Keratinocyte (primary cell): ENCODE data around the gene PLTP. TPM values are rescaled to one million over a fixed set of nuclear protein-coding genes. Genes with fewer than 3 reads are reported as not detected.
"Not testable (repeated sequence)": the region's sequence is repeated elsewhere in the genome, so short reads cannot be mapped to it uniquely, and the experiment has no call there.

Source experiments
- DNase-seq: peaks from one replicate; pipeline ENCODE4 v3.0.0-alpha.2; 2011; ENCODE audit warnings: low read depth, missing footprints, low spot score
- FAIRE-seq: peaks from 2 replicates; lab custom pipeline; 2011; peaks lifted over from hg19 to GRCh38; lab: Jason Lieb, UNC
- H2AFZ ChIP-seq: 2 replicates; pipeline ENCODE4 v1.6.0; 2012; ENCODE audit warnings: low read length, control low read depth, inconsistent platforms; ENCODE audit not compliant: control insufficient read depth
- H3K27ac ChIP-seq: 2 replicates; pipeline ENCODE4 v1.5.1; 2011; ENCODE audit warnings: low read length; ENCODE audit not compliant: control insufficient read depth, insufficient read depth
- H3K27me3 ChIP-seq: 3 replicates; pipeline ENCODE4 v1.6.0; 2011; ENCODE audit warnings: low read length; ENCODE audit not compliant: control insufficient read depth, insufficient read depth; ENCODE audit errors: extremely low read depth
- H3K36me3 ChIP-seq, 2 experiments: 2 replicates in 1 of 2; 3 replicates in 1 of 2; pipeline ENCODE4 v1.5.1; 2011; ENCODE audit warnings: low read length in 2 of 2, mild to moderate bottlenecking in 1 of 2; ENCODE audit not compliant: control insufficient read depth in 2 of 2, insufficient read depth in 2 of 2; ENCODE audit errors: extremely low read depth in 1 of 2
- H3K4me1 ChIP-seq: 3 replicates; pipeline ENCODE4 v1.5.1; 2011; ENCODE audit warnings: low read length; ENCODE audit not compliant: control insufficient read depth, insufficient read depth; ENCODE audit errors: extremely low read depth
- H3K4me2 ChIP-seq: 3 replicates; pipeline ENCODE4 v1.6.0; 2011; ENCODE audit warnings: low read depth, low read length; ENCODE audit not compliant: control insufficient read depth, insufficient read depth; ENCODE audit errors: extremely low read depth
- H3K4me3 ChIP-seq, 3 experiments: fragments of 200-600 bp in 1 of 3; sonication (generic) in 1 of 3; 2 replicates in 2 of 3; 3 replicates in 1 of 3; pipeline ENCODE4 v1.5.1; 2011 to 2016; ENCODE audit warnings: low read length in 3 of 3, mild to moderate bottlenecking in 3 of 3, control low read depth in 2 of 3, inconsistent platforms in 1 of 3, low read depth in 1 of 3, mixed read lengths in 1 of 3, mixed run types in 1 of 3, moderate library complexity in 1 of 3; ENCODE audit not compliant: control insufficient read depth in 2 of 3, insufficient read depth in 2 of 3; ENCODE audit errors: extremely low read depth in 1 of 3
- H3K79me2 ChIP-seq: 2 replicates; pipeline ENCODE4 v1.6.0; 2012; ENCODE audit warnings: low read length; ENCODE audit not compliant: control insufficient read depth, insufficient read depth
- H3K9ac ChIP-seq: 3 replicates; pipeline ENCODE4 v1.6.0; 2011; ENCODE audit warnings: low read length; ENCODE audit not compliant: control insufficient read depth, insufficient read depth; ENCODE audit errors: extremely low read depth
- H3K9me1 ChIP-seq: 3 replicates; pipeline ENCODE4 v1.6.0; 2011; ENCODE audit warnings: low read length; ENCODE audit not compliant: control insufficient read depth, insufficient read depth; ENCODE audit errors: extremely low read depth
- H3K9me3 ChIP-seq: 2 replicates; pipeline ENCODE4 v1.5.1; 2012; ENCODE audit warnings: low read depth, low read length; ENCODE audit not compliant: control insufficient read depth
- H4K20me1 ChIP-seq: 3 replicates; pipeline ENCODE4 v1.6.0; 2011; ENCODE audit warnings: low read length; ENCODE audit not compliant: control insufficient read depth, insufficient read depth; ENCODE audit errors: extremely low read depth
- EZH2 ChIP-seq: IDR thresholded peaks from one replicate; pipeline ENCODE4 v1.6.1; 2012; ENCODE audit warnings: inconsistent platforms, mild to moderate bottlenecking, low read length, moderate library complexity
- dilution Hi-C: fragments of 300-500 bp; cut with MboI; formaldehyde crosslinking; loops from one replicate; pipeline ENCODE4 v1.7.0; 2020; ENCODE audit warnings: low sequenced_read_pairs; ENCODE audit not compliant: extremely low pct_ligation_motif_present
- polyA plus RNA-seq, 5 experiments: library from polyadenylated mRNA; depleted of rRNA in 3 of 5; stranded (reverse) in 3 of 5; stranded (forward) in 1 of 5; unstranded in 1 of 5; fragments of >200 nt; gene quantifications; 1 replicate in 1 of 5; 2 replicates in 3 of 5; 3 replicates in 1 of 5; pipeline versions ENCODE4 v1.2.1 to v1.2.3, GENCODE V29; 2011 to 2012; ENCODE audit warnings: missing spikeins in 2 of 5, low read depth in 1 of 5, low replicate concordance in 1 of 5
- TF ChIP-seq, protein P1 (sequence below), 3 experiments: IDR thresholded peaks in 1 of 3; conservative IDR thresholded peaks in 1 of 3; optimal IDR thresholded peaks in 1 of 3; 2 replicates in 2 of 3; 3 replicates in 1 of 3; pipeline versions ENCODE3 to v1.5.1; 2011; ENCODE audit warnings: low read length in 3 of 3, mild to moderate bottlenecking in 3 of 3, moderate library complexity in 2 of 3, control low read depth in 1 of 3, inconsistent platforms in 1 of 3; ENCODE audit not compliant: insufficient read depth in 2 of 3; ENCODE audit errors: extremely low read depth in 1 of 3

The PLTP gene
- polyA plus RNA-seq, 1 donor (not counting 4 experiments of a cell fraction or from before 2014, with no cell fraction given): 26.3 TPM

- peaks cover 7% of the 10 kb centered on the region for H3K9me1 ChIP-seq
- H3K4me1 ChIP-seq: peaks cover 13% of the 10 kb centered on the region
- dilution Hi-C loops: no loop called here
- H3K27me3 ChIP-seq: no peaks in the 10 kb centered on the region
- peaks cover 7 to 23% of the 10 kb centered on the region in 2 experiments for H3K36me3 ChIP-seq
- no peak overlapping the region for H2AFZ ChIP-seq
- no peak overlapping the region for H3K9ac ChIP-seq
- no peaks in the 10 kb centered on the region for H3K79me2 ChIP-seq
- no peaks in the 10 kb centered on the region for H3K9me3 ChIP-seq
- DNase-seq (no peak), FAIRE-seq (no peak)
- no peak overlapping the region for H3K4me2 ChIP-seq
- H3K27ac ChIP-seq: no peak overlapping the region
- no peak for TF ChIP-seq EZH2
- TF ChIP-seq, protein P1, sequence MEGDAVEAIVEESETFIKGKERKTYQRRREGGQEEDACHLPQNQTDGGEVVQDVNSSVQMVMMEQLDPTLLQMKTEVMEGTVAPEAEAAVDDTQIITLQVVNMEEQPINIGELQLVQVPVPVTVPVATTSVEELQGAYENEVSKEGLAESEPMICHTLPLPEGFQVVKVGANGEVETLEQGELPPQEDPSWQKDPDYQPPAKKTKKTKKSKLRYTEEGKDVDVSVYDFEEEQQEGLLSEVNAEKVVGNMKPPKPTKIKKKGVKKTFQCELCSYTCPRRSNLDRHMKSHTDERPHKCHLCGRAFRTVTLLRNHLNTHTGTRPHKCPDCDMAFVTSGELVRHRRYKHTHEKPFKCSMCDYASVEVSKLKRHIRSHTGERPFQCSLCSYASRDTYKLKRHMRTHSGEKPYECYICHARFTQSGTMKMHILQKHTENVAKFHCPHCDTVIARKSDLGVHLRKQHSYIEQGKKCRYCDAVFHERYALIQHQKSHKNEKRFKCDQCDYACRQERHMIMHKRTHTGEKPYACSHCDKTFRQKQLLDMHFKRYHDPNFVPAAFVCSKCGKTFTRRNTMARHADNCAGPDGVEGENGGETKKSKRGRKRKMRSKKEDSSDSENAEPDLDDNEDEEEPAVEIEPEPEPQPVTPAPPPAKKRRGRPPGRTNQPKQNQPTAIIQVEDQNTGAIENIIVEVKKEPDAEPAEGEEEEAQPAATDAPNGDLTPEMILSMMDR (optimal IDR thresholded peaks at IDR 0.05 in 1 of 3, IDR thresholded peaks at IDR 0.05 in 1 of 3, conservative IDR thresholded peaks at IDR 0.05 in 1 of 3; ENCODE audit: extremely low read depth in 1 of 3, insufficient read depth in 2 of 3, low read length in 3 of 3): no peak
- H4K20me1 ChIP-seq: no peaks in the 10 kb centered on the region
- H3K4me3 ChIP-seq: no peak overlapping the region
Observed at GRCh38 chr20:45904583-45905504, 7.1 kb downstream of the PLTP start.

DNA sequence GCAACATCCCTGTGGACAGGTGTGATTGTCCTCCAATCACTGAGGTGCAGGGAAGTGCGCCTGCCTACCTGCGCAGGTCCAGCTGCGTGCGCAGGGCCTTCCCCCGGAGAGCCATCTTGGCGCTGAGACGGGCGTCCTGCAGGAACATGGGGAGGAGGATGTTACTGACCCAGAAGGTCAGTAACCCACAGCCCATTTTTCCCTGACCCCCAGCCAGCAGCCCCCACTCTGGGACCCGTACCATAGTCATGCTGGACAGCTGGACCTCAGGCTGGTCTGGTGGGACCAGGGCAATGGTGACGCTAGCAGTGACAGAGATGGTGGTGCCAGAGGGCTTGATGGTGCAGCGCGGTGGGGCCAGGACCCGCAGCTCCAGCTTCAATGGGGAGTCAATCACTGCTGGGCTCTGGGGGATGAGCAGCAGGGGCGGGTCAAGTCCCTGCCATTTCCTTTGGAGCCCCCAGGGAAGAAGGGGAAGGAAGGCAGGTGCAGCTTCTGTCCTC is 9.7 kb downstream of the PLTP start:
- H2AFZ ChIP-seq: no peak overlapping the region
- DNase-seq (no peak), FAIRE-seq (no peak)
- H3K4me2 ChIP-seq: no peak overlapping the region
- H3K9me1 ChIP-seq: peaks cover 7% of the 10 kb centered on the region
- dilution Hi-C loops: no loop called here
- H3K36me3 ChIP-seq: peaks cover 9 to 27% of the 10 kb centered on the region in 2 experiments
- H3K79me2 ChIP-seq: no peaks in the 10 kb centered on the region
- H3K27me3 ChIP-seq: no peaks in the 10 kb centered on the region
- H3K9ac ChIP-seq: no peak overlapping the region
- TF ChIP-seq EZH2: no peak
- TF ChIP-seq, protein P1 (optimal IDR thresholded peaks at IDR 0.05 in 1 of 3, IDR thresholded peaks at IDR 0.05 in 1 of 3, conservative IDR thresholded peaks at IDR 0.05 in 1 of 3; ENCODE audit: extremely low read depth in 1 of 3, insufficient read depth in 2 of 3, low read length in 3 of 3): no peak
- no peaks in the 10 kb centered on the region for H3K9me3 ChIP-seq
- H3K4me3 ChIP-seq: no peak overlapping the region
- H4K20me1 ChIP-seq: no peaks in the 10 kb centered on the region
- no peak overlapping the region for H3K27ac ChIP-seq
- H3K4me1 ChIP-seq: peaks cover 13% of the 10 kb centered on the region

- peaks cover 17 to 31% of the 10 kb centered on the region in 2 experiments for H3K36me3 ChIP-seq
- dilution Hi-C loops: not testable (repeated sequence)
Observed at GRCh38 chr20:45901332-45901731, 10.6 kb downstream of the PLTP start.

More at GRCh38 chr20:45901332-45901731, 10.6 kb downstream of the PLTP start:
- not testable (repeated sequence) for FAIRE-seq, H3K9ac ChIP-seq, H3K9me1 ChIP-seq, H3K4me3 ChIP-seq, H3K27me3 ChIP-seq, H2AFZ ChIP-seq, H4K20me1 ChIP-seq, H3K4me2 ChIP-seq, DNase-seq, H3K9me3 ChIP-seq, H3K27ac ChIP-seq, H3K79me2 ChIP-seq
- peaks cover 12% of the 10 kb centered on the region for H3K4me1 ChIP-seq
